Caco-2 (cell line): ENCODE results near the gene MBD4. TPM values are rescaled to one million over a fixed set of nuclear protein-coding genes. Genes with fewer than 3 reads are reported as not detected.

Experiments
- BruUV-seq: library from RNA; stranded (reverse); fragments of 400-500 nt; replicated peaks from 2 replicates; lab custom pipeline; 2021; lab: Mats Ljungman, UMichigan
- CTCF ChIA-PET: fragments of 300-600 bp; sonication (Branson Sonifier 250); formaldehyde crosslinking; loops from one replicate; lab custom pipeline; 2022; ENCODE audit warnings: antibody characterized with exemption; lab: Charles Lee
- POLR2A ChIA-PET: fragments of 300-600 bp; sonication (Branson Sonifier 250); formaldehyde crosslinking; loops from one replicate; lab custom pipeline; 2022; ENCODE audit warnings: antibody characterized with exemption; lab: Charles Lee
- DNase-seq, 2 experiments: peaks; one replicate each; pipeline versions ENCODE4 v3.0.0 to v3.0.0-alpha.2; 2020 to 2022
- H3K27me3 ChIP-seq: replicated peaks from 2 replicates; pipeline ENCODE4 v1.6.0; 2011; ENCODE audit warnings: low read length; ENCODE audit not compliant: control insufficient read depth, insufficient read depth
- H3K36me3 ChIP-seq: 2 replicates; pipeline ENCODE4 v1.5.1; 2011; ENCODE audit warnings: low read length; ENCODE audit not compliant: control insufficient read depth, insufficient read depth
- H3K4me1 ChIP-seq: fragments of 250-450 bp; sonication (Bioruptor Pico); 2 replicates; pipeline ENCODE4 v1.5.1; 2020; ENCODE audit warnings: mild to moderate bottlenecking
- H3K4me3 ChIP-seq: 2 replicates; pipeline ENCODE4 v1.5.1; 2011; ENCODE audit warnings: low read depth, mild to moderate bottlenecking, control low read depth, low read length
- H3K9me3 ChIP-seq: fragments of 250-450 bp; sonication (Bioruptor Pico); 2 replicates; pipeline ENCODE4 v1.5.1; 2020; ENCODE audit warnings: mild to moderate bottlenecking, moderate library complexity
- H3K27ac Mint-ChIP-seq: one replicate; pipeline ENCODE4 v1.8.0; 2022; ENCODE audit warnings: mixed read lengths; ENCODE audit not compliant: unreplicated experiment
- H3K27me3 Mint-ChIP-seq: one replicate; pipeline ENCODE4 v1.8.0; 2022; ENCODE audit warnings: mixed read lengths; ENCODE audit not compliant: insufficient read depth, unreplicated experiment
- H3K36me3 Mint-ChIP-seq: one replicate; pipeline ENCODE4 v1.8.0; 2022; ENCODE audit warnings: mild to moderate bottlenecking, mixed read lengths; ENCODE audit not compliant: insufficient read depth, unreplicated experiment
- H3K4me1 Mint-ChIP-seq: one replicate; pipeline ENCODE4 v1.8.0; 2022; ENCODE audit warnings: low read depth, mixed read lengths; ENCODE audit not compliant: unreplicated experiment
- H3K4me3 Mint-ChIP-seq: one replicate; pipeline ENCODE4 v1.8.0; 2022; ENCODE audit warnings: mild to moderate bottlenecking, moderate library complexity, mixed read lengths; ENCODE audit not compliant: unreplicated experiment
- H3K9me3 Mint-ChIP-seq: one replicate; pipeline ENCODE4 v1.8.0; 2022; ENCODE audit warnings: mixed read lengths; ENCODE audit not compliant: unreplicated experiment
- intact Hi-C: fragments of 100-400 bp; cut with micrococcal nuclease; formaldehyde crosslinking; loops from one replicate; pipeline ENCODE4 v1.10.0; 2022; ENCODE audit not compliant: unreplicated experiment
- total RNA-seq: library from RNA; stranded (reverse); gene quantifications from 2 replicates; pipeline ENCODE4 v1.2.3, GENCODE V29; 2022
- TF ChIP-seq, protein P1 (sequence below), 2 experiments: fragments of 200-600 bp in 1 of 2; IDR thresholded peaks; 1 replicate in 1 of 2; 2 replicates in 1 of 2; pipeline versions ENCODE4 v1.5.1 to v1.8.0; 2011 to 2022; ENCODE audit warnings: antibody characterized with exemption in 1 of 2, control low read depth in 1 of 2, inconsistent platforms in 1 of 2, low read depth in 1 of 2, low read length in 1 of 2, mild to moderate bottlenecking in 1 of 2, moderate library complexity in 1 of 2; ENCODE audit not compliant: insufficient read depth in 1 of 2, severe bottlenecking in 1 of 2, unreplicated experiment in 1 of 2

The MBD4 gene
- total RNA-seq, 1 experiment from 2014 or later: 33.5 TPM

DNA sequence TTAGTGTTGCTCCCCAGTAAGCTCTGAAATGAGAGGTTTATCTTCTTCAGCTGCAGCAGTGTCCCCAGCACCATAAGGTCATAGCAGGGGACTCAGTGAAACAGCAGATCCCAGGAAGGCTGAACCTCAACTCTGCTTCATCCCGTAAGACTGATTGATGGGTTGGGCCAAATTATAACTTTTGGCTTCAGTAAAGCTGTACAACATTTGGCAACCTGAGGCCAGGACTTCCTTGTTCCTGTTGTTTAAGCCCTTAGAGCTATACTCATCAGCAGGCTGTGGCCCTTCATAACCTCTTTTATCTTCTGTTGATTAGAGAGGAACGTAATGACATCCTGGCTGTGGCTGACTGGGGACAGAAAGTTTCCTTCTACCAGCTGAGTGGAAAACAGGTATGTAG is 29.3 kb upstream of the MBD4 start:
- Mint-ChIP-seq H3K4me3 (no peak overlapping the region), H3K36me3 (peaks cover 18% of the 10 kb centered on the region), H3K4me1 (no peaks in the 10 kb centered on the region), H3K27ac (no peak overlapping the region), H3K27me3 (no peaks in the 10 kb centered on the region), H3K9me3 (no peaks in the 10 kb centered on the region)
- no TSS peak for BruUV-seq
- no peaks in the 10 kb centered on the region for H3K27me3 ChIP-seq
- TF ChIP-seq, protein P1, sequence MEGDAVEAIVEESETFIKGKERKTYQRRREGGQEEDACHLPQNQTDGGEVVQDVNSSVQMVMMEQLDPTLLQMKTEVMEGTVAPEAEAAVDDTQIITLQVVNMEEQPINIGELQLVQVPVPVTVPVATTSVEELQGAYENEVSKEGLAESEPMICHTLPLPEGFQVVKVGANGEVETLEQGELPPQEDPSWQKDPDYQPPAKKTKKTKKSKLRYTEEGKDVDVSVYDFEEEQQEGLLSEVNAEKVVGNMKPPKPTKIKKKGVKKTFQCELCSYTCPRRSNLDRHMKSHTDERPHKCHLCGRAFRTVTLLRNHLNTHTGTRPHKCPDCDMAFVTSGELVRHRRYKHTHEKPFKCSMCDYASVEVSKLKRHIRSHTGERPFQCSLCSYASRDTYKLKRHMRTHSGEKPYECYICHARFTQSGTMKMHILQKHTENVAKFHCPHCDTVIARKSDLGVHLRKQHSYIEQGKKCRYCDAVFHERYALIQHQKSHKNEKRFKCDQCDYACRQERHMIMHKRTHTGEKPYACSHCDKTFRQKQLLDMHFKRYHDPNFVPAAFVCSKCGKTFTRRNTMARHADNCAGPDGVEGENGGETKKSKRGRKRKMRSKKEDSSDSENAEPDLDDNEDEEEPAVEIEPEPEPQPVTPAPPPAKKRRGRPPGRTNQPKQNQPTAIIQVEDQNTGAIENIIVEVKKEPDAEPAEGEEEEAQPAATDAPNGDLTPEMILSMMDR (IDR thresholded peaks at IDR 0.05; ENCODE audit: insufficient read depth in 1 of 2, low read depth in 1 of 2, low read length in 1 of 2, severe bottlenecking in 1 of 2, unreplicated experiment in 1 of 2): no peak
- no peaks in the 10 kb centered on the region for H3K36me3 ChIP-seq
- ChIA-PET CTCF (interaction anchor here (1.7 kb wide), 1 partner anchor 21 kb away, joined by 4 read pairs; no protein-coding TSS in a partner anchor), POLR2A (no interaction called here)
- no peaks in the 10 kb centered on the region for H3K9me3 ChIP-seq
- no peak overlapping the region for H3K4me3 ChIP-seq
- intact Hi-C loops: no loop called here
- peaks cover 8% of the 10 kb centered on the region for H3K4me1 ChIP-seq
- DNase-seq: no peak

- H3K9me3 Mint-ChIP-seq: no peaks in the 10 kb centered on the region
- no peaks in the 10 kb centered on the region for H3K4me1 Mint-ChIP-seq
- H3K4me1 ChIP-seq: peaks cover 8% of the 10 kb centered on the region
- H3K27me3 Mint-ChIP-seq: no peaks in the 10 kb centered on the region
- H3K27me3 ChIP-seq: no peaks in the 10 kb centered on the region
- H3K27ac Mint-ChIP-seq: no peak overlapping the region
- H3K9me3 ChIP-seq: no peaks in the 10 kb centered on the region
- no TSS peak for BruUV-seq
- intact Hi-C loops: no loop called here
- peaks cover 18% of the 10 kb centered on the region for H3K36me3 Mint-ChIP-seq
- TF ChIP-seq, protein P1 (IDR thresholded peaks at IDR 0.05; ENCODE audit: insufficient read depth in 1 of 2, low read depth in 1 of 2, low read length in 1 of 2, severe bottlenecking in 1 of 2, unreplicated experiment in 1 of 2): no peak
- DNase-seq: no peak
- no peaks in the 10 kb centered on the region; the same call in 1 of the 2 replicates for H3K36me3 ChIP-seq
- no peak overlapping the region for H3K4me3 ChIP-seq
- POLR2A ChIA-PET: no interaction called here
- CTCF ChIA-PET: no interaction called here
- no peak overlapping the region for H3K4me3 Mint-ChIP-seq
Observed at GRCh38 chr3:129467932-129468331, 28.2 kb upstream of the MBD4 start.

GRCh38 chr3:129463716-129464115 is 24.0 kb upstream of the MBD4 start:
- H3K27ac Mint-ChIP-seq: no peak overlapping the region
- no peaks in the 10 kb centered on the region for H3K27me3 ChIP-seq
- BruUV-seq: no TSS peak
- H3K9me3 ChIP-seq: no peaks in the 10 kb centered on the region
- peaks cover 17% of the 10 kb centered on the region for H3K4me1 ChIP-seq
- H3K9me3 Mint-ChIP-seq: no peaks in the 10 kb centered on the region
- H3K4me3 Mint-ChIP-seq: no peak overlapping the region
- no peak for DNase-seq
- POLR2A ChIA-PET: no interaction called here
- no peak overlapping the region for H3K4me3 ChIP-seq
- no peaks in the 10 kb centered on the region for H3K27me3 Mint-ChIP-seq
- CTCF ChIA-PET: no interaction called here
- intact Hi-C loops: no loop called here
- TF ChIP-seq, protein P1 (IDR thresholded peaks at IDR 0.05; ENCODE audit: insufficient read depth in 1 of 2, low read depth in 1 of 2, low read length in 1 of 2, severe bottlenecking in 1 of 2, unreplicated experiment in 1 of 2): no peak
- peaks cover 13% of the 10 kb centered on the region for H3K36me3 Mint-ChIP-seq
- no peaks in the 10 kb centered on the region; the same call in 1 of the 2 replicates for H3K36me3 ChIP-seq
- peaks cover 14% of the 10 kb centered on the region for H3K4me1 Mint-ChIP-seq
